Right lung (tissue), 5 donors: Measurements from ENCODE around the gene UQCC5. TPM values are rescaled to one million over a fixed set of nuclear protein-coding genes. Genes with fewer than 3 reads are reported as not detected.
A peak's percentile ranks its signal among the peaks of the same experiment; 100 is the strongest.

Source experiments
- DNase-seq, 2 donors: peaks; one replicate each; pipeline ENCODE4 v3.0.0-alpha.2; 2013
- polyA plus RNA-seq, 5 donors: library from polyadenylated mRNA; unstranded; fragments of 120-200 nt; gene quantifications; one replicate each; pipeline versions ENCODE4 v1.2.1 to v1.2.3, GENCODE V29; 2013; ENCODE audit warnings: inconsistent platforms in 1 of 5, low replicate concordance in 1 of 5; ENCODE audit not compliant: insufficient read length in 5 of 5, insufficient read depth in 1 of 5

UQCC5 gene
- polyA plus RNA-seq, 5 donors = 8.5 to 24.3 (median 12.9) TPM

DNA sequence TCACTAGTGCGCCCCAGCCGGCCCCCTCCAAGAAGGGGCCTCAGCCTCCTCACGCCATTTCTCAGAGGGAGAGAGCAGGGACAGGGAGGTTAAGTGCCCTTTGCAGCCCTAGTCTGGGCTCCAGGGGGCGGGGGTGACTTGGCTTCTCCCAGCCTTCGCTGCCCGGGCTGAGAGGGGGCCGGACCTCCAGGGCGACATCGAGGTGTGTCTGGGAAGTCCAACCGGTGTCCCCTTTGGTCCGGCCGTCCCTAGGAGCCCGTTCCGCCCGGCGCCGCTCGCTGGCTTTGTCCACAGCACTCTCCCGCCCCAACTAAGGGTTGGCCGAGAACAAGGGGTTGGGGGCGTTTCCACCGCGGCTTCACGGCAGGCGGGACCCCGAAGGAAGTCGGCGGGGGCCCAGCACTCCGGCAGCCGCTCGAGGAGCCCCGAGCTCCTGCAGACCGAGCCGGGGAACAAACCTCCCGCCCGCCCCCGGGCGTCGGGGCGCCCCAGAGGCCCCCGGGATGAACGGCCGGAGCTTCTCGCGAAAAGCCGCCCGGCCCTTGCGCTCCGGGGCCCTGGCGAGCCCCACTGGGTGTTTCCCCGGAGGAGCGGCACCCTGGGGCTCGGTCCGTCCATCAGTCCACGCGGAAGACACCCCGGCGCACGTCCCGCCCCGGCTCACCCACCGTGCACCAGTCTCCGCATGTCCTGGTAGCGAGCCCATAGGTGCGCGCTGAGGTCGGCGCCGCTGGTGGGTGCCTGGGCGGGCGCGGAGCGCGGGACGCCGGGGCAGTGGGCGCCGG, 3.4 kb upstream of the UQCC5 start:
- no peak for DNase-seq

DNA sequence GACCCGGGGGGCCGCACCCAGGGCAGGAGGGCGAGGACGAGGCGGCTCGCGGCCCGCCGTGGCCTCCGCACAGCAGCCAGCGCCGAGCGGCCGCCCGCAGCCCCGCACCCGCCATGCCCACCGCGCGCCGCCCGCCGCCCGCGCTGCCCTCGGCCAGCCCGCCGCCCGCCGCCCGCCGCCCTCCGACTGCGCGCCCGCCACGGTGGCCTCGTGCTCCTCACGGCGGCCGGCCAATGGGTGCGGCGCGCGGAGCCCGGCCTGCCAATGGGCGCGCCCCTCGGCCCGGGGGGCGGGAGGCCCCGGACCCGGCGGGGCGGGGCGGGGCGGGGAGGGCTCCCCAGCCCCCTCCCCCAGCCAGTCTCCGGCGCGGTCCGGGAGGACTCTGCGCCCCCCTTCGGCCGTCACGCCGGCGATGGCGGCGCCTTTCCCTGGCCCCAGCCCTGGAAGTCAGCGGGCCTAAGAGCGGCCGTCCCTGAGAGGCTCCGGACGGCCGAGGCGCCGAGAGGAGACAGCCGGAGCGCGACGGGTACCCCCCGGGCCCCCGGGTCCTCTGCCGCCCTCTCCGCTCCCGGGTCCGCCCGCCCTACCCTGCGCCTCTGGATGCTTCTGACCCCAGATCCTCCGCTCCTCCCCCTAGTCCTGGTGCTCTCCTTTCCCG, 2.7 kb upstream of the UQCC5 start, which contains the start of gene NT5DC2:
Gene NT5DC2 (minus strand): TSS at position 235 of the 658 bp plus-strand sequence. CDS start 120 bp downstream, at position 115.
- DNase-seq = peak; percentile 73 to 84

DNA sequence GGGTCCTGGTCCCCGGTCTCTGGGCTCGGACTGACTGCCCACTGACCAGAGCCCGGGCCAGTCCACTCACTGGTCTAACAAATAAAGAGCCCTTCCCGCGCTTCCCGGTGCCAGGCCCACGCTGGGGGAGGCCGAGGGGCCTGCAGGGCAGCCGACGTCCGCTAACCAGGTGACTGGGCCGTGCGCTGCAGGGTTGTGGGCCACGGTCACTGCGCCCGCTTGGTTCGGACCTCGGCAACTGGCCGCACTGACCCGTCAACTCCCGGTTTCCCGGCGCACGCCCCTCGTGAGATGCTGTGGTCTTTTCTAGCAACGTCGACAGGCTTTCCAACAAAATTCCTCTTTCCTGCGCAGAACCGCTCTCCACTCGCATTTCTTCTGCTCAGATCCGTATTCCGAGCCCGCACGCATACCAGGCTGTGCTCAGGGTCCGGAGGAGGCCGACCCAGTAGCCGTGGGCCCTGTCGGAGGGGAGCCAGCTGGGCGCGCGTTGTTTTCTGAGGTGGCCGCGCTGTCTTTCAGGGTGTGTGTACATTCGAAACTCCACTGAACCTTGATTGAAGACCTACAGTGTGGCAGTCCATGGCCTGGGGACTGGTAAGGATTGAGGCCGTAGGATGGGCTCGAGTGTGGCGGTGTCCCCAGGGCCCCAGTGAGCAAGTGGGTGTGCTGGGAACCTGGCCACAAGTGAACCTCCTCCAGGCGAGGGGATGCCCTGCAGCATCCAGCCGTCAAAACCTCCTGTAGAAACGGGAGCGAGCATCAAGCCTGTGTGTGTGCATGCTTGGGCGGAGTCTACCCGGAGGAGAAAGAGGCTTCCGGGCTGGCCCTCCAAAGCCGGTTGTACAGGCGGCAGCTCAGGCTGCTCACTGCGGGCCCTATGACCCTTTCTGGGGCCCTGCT, 1.9 kb upstream of the UQCC5 start:
- DNase-seq = peak in 1 of 2 donors; percentile 28

DNA sequence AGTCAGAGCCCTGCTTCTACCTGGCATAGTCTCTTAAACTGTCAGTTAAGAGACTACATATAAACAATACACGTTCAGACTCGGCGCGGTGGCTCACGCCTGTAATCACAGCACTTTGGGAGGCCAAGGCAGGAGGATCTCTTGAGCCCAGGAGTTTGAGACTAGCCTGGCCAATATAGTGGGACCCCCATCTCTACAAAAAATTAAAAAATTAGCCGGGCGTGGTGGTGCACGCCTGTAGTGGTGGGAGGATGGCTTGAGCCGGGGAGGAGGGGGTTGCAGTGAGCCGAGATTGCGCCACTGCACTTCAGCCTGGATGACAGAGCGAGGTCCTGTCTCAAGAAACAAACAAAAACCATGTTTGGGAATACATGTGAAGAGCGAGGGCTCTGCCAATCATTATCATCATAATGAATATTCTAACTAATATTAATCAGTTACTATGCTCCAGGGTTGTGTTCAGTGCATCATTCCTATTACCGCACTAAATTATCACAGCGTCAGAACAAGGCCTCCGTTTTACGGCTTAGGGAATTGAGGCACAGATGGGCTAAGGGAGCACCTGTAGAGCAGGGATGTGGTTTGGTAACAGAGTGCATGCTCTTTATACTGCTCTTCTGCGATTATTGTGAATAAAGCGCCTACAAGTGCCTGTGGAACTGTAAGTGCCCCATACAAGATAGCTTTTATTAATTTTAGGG, 844 bp upstream of the UQCC5 start:
- DNase-seq = no peak

DNA sequence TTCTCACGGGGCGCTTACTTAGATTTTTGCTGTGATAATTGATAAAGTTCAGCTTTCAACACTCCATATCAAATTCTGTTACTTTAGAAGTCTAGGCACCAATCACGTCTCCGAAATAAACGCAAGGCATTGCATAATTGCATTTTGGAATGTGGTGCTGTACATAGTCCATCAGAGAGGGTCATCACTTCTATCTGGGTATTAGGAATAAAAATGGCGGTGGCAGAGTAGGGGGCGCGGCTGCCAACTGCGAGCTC, 365 bp upstream of the UQCC5 start:
- DNase-seq = no peak

DNA sequence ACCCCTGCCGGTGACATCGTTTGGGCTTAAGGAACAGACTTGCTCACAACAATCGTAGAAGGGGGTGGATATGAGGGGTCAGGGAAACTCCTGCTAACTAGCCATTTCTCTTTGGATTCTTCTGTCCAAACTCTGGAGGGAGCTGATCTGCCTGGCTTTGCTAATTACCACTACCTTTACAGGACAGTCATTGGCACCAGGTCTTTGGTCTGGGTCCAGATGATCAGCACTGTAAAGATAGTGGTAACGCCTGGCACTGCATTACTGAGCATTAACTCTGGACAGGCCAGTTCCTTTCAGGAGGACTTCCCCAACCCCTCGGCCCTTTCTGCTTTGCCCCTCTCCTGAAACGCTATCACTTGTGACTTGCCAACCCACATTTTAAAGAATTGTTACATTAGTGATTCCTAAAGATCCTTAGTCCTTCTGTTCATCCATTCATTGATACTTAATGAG, 788 bp downstream of the UQCC5 start:
- DNase-seq = no peak

DNA sequence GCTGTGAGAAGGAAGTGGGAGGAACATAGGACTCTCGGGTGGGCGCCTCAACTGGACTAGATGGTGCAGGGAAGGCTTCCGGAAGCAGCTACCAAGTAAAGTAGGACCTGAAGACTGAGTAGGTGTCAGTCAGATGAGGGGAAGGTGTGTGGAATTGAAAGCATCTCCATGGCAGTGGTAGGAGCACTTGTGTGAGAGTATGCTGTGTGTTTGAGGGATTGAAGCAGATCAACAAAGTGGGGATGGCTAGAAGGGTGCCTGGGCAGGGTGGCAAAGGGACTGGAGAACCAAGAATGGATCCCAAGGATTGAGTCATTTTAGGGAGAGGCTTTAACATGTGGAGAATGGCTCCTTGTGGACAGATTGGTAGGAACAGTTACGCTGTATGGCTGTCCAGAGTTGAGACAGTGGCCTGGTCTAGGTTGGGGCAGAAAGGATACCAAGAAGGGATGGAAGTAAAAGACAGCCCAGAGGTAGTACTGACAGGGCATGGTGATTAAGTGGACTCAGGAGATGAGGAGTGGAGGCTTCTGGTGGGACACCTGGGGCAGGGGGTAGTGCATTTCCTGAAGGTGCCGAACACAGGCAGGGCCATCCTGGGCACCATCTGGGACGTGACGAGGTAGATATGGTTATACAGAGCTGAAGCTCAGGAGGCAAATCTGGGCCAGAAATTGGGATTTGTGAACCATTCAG, 1.5 kb downstream of the UQCC5 start:
- DNase-seq = no peak

DNA sequence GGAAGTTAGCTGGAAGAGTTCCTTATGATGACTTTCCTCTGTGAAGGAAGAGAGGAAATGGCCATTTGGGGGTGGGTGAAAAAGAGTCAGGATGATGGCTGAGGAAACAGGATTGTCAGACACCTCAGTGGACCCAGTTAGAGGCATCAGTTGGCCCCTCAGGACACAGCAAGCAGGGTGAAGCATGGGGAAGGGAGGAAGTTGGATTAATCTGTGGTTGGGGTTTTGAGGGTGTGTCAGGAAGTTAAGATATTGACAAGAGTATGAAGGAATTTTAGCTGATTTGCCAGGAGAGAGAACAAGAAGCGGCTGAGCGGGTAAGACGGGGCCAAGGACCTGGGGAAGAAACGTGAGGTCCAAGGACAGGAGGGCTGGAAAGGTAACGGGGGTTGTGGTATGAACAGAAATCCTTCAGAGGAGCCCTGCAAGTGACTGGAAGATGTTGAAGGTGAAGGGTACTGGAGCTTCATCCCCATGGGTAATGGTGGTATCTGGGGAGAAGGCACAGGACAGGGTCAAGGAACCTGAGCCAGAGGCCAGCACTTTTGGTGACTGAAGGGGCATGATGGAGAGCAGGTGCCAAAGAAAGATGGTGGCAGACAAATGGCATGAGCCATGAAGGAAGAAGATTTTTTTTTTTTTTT, 2.7 kb downstream of the UQCC5 start:
- no peak for DNase-seq

DNA sequence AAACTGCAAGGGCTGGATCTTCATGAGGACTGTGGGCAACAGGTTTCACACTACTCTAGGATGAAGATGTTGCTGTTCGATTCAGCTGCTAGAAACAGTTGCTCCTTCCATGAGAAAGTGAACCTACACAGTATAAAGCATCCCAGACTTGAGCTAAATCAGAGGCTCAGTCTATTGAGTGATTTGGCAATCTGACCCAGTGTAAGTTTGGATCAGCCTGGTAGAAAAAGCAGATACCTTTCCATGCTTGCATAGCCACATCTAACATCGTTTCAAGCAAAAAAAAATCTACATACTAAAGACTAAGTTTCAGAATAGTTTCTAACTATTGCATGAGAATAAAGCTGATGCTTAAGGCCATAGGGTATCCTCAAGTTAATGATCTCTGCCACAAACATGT, 4.6 kb downstream of the UQCC5 start:
- DNase-seq = no peak

DNA sequence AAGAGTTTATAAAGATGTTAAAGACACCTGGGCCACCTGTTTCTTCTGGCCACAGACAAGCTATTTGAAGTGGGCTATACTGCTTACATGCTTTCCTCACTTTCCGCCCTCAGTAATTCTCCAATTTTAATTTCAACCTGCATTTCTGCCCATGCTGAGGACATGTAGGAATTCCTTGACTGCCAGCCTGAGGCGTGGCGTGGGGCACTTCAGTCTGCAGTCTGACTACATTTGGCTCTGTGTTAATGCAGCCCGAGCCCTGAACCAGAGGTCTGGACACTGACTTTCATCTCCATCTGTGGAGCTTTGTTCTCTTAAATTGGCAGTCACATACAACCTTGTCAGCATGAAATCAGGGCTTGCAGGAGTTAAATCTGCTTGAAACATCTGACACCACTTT, 8.5 kb downstream of the UQCC5 start:
- DNase-seq = no peak

DNA sequence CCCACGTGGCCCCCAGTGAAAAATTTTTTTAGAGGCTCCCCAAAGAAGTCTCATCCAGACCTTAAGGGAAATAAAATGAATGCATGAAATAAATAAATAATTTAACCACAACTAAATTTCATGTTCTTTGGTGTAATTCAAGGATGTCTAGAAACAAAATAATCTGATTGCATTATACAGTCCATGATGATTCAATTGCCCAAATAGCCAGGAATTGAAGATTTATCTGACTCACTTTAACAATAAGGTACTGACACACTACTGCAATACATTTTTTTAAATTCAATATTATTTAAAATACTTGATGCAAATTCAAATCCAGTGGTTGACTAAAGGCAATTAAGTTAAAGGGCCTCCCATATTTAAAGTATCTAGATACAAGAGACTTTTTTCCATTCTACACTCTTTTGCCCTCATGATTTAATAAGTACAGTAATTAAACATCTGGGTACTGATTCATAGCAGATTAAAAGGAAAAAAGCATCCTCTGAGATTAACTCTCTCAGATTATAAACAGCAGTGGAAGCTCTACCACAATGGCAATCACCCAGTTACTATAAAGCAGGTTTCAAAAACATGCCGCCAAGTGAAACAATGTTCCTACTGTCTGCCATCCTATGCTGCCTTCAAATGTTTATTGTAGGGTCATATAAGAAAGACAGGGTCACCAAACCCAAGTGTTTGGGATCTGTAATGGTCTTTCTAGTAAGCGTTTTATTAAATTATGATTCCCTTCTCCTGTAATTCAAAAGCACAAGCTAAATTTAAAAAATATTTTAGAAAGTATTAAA, 9.9 kb downstream of the UQCC5 start:
- DNase-seq = no peak

DNA sequence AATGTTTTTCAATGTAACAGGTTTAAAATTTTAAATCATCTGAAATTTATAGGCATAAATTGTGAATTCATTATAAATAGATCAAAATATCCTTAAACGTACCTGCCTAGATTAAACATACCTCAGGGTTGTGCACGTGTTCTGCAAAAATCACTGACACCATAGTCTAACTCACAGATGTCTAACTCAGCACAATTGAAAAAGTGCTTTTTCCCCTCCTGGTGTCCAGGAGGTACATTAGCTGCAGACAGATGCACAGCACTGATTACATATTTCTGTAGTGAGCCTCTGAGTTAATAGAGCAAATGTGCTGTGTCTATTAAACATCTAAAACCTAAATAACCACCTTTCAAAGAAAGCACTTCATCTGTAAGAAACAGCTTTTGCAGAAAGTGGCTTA, 10.7 kb downstream of the UQCC5 start:
- no peak for DNase-seq

DNA sequence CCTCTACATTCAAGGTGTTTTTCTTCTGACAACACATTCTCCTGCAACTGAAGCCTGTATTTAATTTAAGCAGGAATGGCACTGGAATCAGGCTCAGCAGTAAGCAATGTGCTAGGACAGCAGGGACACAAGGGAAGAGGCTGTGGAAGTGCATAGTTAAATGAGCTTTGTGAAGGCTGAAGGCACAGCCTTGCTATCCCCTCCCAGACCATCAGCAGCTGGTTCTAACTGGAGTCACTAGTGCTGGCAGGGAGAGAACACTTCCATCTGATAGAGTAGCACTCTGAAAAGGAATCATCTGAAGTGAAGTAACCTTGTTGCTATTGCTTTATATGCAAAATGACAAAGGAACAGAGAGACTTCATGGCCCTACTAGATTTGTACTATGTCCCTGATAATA, 14.7 kb downstream of the UQCC5 start:
- DNase-seq = no peak

DNA sequence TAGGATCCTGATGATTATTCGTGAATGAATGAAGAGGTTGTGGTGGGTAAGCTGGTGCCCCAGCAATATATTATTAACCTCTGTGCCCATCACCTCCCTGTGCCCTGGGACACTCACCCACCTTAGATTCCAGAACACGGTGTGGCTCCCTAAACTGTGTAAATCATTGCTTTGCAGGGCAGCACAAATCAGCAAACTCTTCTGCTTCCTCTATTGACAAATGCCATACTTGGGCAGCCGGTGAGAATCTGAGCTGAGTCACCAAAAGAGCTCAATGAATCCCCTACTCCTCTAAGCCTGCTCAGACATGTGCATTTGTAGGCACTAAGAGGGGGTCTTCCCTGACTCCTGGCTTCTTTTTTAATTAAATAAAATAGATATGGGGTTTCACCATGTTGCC, 15.7 kb downstream of the UQCC5 start:
- DNase-seq = no peak

DNA sequence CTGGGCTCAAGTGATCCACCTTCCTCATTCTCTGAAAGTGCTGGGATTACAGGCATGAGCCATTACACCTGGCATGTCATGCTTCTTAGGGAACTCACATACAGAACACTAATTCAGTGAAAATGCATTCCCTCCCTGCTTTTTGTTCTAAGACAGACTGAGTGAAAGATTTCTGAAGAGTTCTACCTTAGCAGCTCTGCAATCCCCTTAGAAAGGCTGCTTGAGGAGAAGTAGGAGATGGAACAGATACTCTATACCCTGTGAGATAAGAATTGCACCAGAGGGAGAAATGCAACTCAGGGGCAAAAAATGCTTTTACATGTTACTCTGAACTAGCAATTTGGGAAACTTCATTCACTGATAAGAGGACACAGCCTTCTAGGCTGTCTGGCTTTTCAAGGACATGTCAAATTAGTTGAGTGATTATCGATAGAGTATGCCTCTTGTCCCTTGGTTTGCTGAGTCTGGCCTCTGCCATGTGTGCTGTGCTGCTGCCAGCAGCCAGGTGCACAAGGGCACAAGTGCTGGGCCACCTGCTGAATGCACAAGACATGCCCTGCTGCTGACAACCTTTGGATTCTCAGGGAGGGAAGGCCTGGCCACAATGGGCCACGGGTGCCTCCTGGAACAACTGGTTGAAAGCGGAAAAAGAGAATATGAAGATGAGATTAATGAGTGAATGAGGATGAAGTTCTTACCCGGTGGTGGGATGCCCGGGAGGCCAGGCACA, 17.8 kb downstream of the UQCC5 start:
- no peak for DNase-seq

DNA sequence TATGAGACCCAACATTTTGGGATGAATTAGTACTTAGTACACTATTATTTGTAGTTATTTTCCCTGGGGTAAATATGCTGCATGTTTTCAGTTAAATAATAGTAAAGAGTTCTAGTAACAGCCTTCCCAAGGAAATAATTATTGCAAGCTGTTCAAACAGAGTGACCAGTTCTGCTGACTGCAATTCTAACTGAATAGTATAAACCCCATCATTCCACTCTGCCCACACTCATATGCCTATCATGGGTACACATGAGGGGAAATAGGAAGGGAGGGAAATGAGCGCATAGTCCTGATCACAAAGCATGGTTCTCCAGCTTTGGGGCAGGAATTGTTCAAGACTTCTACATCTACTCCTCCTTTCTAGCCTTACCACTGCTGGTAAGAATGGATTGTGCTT, 18.7 kb downstream of the UQCC5 start:
- DNase-seq = no peak

DNA sequence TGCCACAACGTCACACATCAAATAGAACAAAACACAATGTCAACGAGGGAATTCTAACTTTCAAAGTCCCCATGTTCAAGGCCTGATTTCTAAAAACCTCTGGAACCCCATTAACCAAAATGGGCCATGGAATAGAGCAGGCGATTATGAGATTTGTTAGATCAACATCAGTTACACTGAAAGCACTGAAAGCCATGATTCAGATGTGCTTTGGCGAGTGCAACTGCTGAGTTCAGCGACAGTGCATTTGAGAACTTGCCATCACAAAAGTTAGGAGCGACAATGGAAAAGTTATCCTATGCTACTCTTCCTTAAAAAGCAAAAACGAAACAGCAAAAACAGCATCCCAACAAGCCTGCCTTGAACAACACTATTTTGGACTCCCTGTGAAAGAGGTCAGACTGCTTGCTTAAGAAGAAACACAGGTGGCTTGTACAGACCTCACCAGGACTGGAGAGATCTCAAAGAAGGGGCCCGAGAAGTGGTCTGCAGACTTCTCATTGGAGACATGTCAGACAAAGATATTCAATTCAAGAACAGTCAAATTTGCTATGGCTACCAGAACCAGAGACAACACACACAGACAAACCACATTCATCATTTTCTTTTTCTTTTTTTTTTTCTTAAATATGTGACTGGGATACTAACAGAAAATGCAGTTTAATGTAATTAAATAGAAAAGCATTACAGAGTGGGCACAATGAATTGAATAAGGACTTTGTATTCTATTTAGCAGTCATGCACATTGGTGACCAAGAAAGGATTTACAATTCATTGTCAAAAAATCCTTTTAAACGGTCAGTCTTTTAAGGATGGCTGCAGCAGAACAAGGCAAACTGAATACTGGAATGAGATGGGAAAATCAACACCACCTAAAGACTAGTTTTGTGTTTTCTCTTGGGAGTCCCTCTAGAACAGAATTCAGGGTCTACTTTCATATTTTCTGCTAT, 20.9 kb downstream of the UQCC5 start:
- DNase-seq = no peak

DNA sequence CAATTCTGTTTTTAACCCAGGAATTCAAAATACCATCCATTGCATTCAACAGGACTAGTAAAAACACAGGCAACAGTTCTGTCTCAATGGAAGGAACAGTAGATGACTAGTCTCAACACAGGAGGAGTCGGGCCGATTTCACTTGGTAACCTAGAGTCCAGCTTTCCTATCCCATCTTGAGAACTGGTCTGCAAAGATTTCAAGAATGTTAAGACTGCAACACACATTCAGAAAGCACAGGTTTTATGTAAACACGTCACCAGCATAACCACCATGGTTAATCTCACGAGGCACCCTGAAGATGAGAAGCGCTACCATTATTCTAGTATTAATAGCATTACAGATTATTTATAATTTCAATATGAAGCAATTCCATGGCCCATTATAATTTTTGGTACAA, 22.0 kb downstream of the UQCC5 start:
- DNase-seq = no peak
